ENCODE data around the gene SYNPO2.

The SYNPO2 gene

DNA sequence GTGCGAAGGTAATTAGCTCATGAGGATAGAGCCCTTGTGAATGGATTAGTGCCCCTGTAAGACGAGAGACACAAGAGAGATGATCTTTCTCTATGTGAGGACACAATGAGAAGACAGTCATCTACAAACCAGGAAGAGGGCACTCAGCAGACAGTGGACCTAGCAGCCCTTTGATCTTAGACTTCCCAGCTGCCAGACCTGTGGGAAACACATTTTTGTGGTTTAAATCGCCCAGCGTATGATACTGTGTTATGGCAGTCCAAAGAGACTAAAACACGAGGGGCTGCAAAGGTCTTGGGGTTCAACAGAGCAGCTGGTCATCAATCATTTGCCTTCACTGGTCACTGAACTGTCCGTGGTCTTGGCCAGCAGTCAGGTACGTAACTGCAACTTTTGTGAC, 9.2 kb upstream of the SYNPO2 start:
- DNase-seq (ENCODE audit: low read depth), result no peak

- DNase-seq (ENCODE audit: low read depth), result no peak
These were observed 7.0 kb upstream of the SYNPO2 start for GRCh38 chr4:118881512-118882146.

DNA sequence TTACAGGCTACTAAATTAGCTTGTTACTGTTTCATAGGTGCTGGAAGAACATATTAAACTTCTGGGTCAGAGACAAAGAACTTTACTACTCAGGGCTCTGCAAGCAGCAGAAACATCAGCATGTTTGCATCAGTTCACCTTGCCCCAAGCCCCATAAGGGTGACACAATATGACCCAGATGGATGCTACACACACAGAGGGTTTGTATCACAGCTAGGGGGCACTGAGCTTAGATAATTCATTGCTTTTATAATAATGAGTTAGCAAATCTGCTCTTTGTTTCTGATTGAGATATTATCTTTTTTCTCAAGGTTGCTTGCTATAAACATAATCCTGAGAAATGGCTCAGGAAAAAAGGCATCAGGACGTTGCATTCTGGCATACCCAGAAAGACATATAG, 4.8 kb upstream of the SYNPO2 start:
- peak; percentile 12 for DNase-seq (ENCODE audit: low read depth)

DNA sequence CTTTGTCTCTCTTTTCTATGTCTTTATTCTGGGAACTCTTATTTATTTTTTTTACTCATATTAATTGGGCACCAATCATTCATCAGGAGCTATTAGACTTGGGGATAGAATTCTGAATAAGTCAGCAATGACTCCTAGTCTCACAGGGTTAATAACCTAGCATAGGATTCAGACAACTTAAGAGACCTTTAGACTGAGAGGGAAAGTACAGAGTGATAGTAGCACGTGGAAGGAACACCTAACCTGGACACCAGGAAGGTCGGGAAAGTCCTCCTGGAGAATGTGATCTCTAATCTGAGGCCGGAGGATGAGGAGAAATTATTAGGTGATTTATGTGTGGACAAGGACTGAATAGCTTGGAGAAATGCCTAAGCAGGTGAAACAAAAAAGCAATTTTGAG, 3.9 kb upstream of the SYNPO2 start:
- no peak for DNase-seq (ENCODE audit: low read depth)

DNA sequence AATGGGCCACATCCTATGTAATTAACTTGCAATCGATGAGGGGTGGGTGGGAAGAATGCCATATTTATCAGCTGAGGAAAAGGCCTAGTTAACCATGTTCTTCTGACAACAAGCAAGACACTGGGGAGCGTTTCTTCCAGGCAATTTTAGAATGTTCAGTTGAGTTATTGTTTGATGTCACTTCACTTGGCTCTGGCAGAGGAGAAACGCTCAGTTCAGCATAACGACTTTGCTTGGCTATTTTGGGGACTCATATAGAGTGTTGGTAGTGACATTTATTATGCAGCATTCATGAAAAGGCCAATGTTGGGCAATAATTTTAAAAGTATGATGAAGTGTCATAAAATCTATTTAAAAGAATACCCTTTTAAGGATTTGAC, 648 bp downstream of the SYNPO2 start:
- no peak for DNase-seq (ENCODE audit: low read depth)

- DNase-seq (ENCODE audit: low read depth), result no peak
These were observed 5.4 kb downstream of the SYNPO2 start for GRCh38 chr4:118894034-118894433.

GRCh38 chr4:118898221-118898620, 9.6 kb downstream of the SYNPO2 start:
- no peak for DNase-seq (ENCODE audit: low read depth)

GRCh38 chr4:118898684-118899138, 10.1 kb downstream of the SYNPO2 start:
- DNase-seq (ENCODE audit: low read depth), result no peak

DNA sequence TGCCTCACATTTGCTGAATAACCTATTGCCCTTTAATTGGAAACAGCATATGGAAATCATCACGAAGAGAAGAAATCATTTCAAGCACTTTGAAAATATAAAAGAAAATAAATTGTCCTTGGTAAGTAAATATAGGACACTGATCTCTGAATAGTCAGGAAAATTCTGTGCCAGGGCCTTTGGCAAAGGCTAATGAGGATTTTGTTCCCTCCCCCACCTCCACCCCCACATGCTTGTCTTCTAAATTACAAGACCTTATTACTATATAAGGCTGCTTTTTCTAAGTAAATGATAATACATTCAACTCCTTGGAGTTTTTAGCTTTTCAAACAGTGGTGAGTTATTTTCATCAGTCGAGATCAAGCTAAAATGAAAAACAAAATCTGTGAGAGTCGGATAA, 15.8 kb downstream of the SYNPO2 start:
- DNase-seq (ENCODE audit: low read depth), result no peak

GRCh38 chr4:118904935-118905334, 16.3 kb downstream of the SYNPO2 start:
- DNase-seq (ENCODE audit: low read depth), result peak; percentile 84

DNA sequence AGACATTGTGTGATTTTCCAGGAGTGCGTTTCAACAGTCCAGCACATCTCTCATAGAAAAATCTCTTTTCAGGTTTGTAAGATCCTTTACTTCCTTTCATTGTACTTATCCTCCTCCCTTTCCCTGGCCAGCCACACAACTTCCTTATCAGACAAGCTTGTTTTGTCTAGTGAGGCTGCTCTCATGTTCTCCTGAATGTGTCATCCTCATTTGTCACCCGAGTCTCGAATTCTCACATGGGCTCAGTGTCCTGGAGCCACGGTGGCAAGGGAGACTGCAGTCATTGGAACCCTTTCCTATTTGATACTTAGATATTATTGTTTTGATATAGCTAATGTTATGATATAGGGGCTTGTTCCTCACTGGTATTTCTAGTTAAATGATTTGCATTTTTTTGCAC, 16.9 kb downstream of the SYNPO2 start:
- peak; percentile 65 for DNase-seq (ENCODE audit: low read depth)

DNA sequence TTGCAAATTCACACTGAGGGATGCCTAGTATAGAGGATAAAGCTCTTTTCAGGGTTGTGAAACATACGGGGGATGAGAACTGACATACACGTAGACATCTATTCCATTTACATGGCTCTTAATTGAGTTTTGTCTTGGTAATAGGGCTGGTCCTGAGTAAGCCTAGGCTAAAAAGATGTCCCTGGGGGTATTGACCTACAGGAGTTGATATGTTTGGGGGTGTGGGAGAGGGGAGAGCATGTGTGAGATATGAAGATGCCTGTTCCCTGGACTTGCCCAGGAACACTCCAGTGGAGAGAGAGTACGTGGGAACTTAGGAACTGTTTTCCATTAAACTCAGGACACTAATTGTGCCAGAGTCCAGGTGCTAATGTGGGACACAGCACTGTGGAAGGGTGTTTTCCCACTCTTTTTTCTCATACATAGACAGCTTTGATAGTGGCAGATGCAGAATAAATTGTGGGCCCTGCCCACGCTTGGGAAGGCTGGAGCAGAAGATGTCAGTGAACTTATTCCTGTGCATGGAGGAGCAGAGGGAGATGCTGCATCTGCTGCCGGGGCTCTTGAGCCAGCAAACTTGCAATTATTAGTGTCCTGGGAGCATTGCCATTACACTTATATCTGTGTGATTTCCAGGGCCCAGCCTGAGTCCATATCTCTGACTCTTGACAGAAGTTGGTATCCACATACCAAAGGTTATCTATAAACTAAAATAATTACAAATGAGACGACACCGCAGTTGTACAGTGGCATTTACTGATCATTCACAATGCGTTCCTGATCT, 20.7 kb downstream of the SYNPO2 start:
- DNase-seq (ENCODE audit: low read depth), result no peak

GRCh38 chr4:118910221-118910620, 21.6 kb downstream of the SYNPO2 start:
- peak; percentile 14 for DNase-seq (ENCODE audit: low read depth)

- DNase-seq (ENCODE audit: low read depth), result peak; percentile 63
These were observed 22.6 kb downstream of the SYNPO2 start for GRCh38 chr4:118911238-118911703.

DNA sequence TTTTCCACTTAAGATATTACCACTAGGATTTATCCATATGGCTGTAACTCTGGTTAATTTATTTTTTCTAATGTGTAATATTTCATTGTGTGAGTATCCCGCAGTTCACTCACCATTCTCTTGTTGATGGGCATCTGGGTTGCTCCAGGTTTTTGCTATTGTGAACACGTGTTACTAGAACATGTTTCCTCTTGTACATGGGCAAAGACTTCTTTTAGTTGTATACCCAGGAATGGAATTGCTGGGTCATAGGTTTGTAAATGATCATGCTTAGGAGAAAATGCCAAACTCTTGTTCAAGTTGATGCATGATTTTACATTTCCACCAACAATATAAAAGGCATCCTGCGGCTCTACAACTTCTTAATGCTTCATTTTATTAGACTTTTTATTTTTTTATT, 26.8 kb downstream of the SYNPO2 start:
- DNase-seq (ENCODE audit: low read depth), result no peak

DNA sequence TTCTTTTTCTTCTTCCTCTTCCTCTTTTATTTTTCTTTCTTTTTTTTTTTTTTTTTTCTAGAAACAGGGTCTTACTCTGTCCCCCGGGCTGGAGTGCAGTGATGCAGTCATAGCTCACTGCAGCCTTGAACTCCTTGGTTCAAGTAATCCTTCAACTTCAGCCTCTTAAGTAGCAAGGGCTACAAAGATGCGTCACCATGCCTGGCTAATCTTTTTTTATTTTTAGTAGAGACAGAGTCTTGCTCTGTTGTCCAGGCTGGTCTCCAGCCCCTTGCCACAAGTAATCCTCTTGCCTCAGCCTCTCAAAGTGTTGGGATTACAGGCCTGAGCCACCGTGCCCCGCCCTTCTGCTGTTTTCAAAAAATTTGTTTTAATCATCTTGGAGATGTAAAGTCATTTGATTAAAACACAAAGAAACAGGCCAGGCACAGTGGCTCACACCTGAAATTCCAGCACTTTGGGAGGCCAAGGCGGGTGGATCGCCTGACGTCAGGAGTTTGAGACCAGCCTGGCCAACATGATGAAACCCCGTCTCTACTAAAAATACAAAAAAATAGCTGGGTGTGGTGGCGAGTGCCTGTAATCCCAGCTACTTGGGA, 28.1 kb downstream of the SYNPO2 start:
- peak; percentile 36 for DNase-seq (ENCODE audit: low read depth)

- DNase-seq (ENCODE audit: low read depth), result peak; percentile 50
These were observed 28.9 kb downstream of the SYNPO2 start for GRCh38 chr4:118917582-118917981.

- peak; percentile 92 for DNase-seq (ENCODE audit: low read depth)
These were observed 29.7 kb downstream of the SYNPO2 start for GRCh38 chr4:118918388-118918787.

- peak; percentile 51 for DNase-seq (ENCODE audit: low read depth)
These were observed 31.6 kb downstream of the SYNPO2 start for GRCh38 chr4:118920247-118920646.

GRCh38 chr4:118921786-118922185, 33.1 kb downstream of the SYNPO2 start:
- DNase-seq (ENCODE audit: low read depth), result no peak

DNA sequence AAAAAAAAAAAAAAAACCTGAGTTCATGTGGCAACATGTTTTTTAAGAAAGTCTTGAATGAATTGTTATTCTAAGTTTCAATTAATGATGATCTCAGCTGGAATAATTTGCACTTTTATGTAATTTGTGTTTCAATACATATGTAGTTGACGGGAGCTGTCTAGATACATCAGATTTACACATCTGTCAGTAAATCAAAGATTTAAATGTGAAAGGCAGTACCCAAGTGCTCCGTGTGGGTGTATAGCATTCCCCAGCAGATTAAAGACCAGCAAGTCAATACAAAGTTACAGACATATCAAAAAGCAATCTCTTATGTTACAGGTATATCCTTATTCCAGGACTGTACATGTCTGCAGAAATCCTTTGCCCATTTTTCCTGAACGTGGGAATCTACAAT, 35.2 kb downstream of the SYNPO2 start:
- no peak for DNase-seq (ENCODE audit: low read depth)

- DNase-seq (ENCODE audit: low read depth), result no peak
These were observed 39.3 kb downstream of the SYNPO2 start for GRCh38 chr4:118927974-118928373.

GRCh38 chr4:118930255-118930654, 41.6 kb downstream of the SYNPO2 start:
- DNase-seq (ENCODE audit: low read depth), result no peak
